Gastrocnemius medialis (tissue), 4 donors: Measurements from ENCODE around the gene LY9. TPM values are rescaled to one million over a fixed set of nuclear protein-coding genes. Genes with fewer than 3 reads are reported as not detected.

ENCODE experiments used
- ATAC-seq, 2 donors: fragments of 150-250 bp; one replicate each; pipeline ENCODE4 v1.9.1; 2016
- DNase-seq, 2 donors: peaks; one replicate each; pipeline ENCODE4 v3.0.0-alpha.2; 2019
- H3K27ac ChIP-seq, 4 donors: fragments of 200-600 bp; sonication (generic); 1 replicate in 1 of 4; 2 replicates in 3 of 4; pipeline ENCODE4 v1.5.1; 2016 to 2018; ENCODE audit warnings: mild to moderate bottlenecking in 2 of 4, moderate library complexity in 1 of 4
- H3K27me3 ChIP-seq, 3 donors: fragments of 200-600 bp; sonication (generic) in 2 of 3; 1 replicate in 1 of 3; 2 replicates in 2 of 3; pipeline versions ENCODE4 v1.5.1 to v1.6.0; 2016 to 2019; ENCODE audit warnings: mild to moderate bottlenecking in 1 of 3, moderate library complexity in 1 of 3
- H3K36me3 ChIP-seq, 2 donors: fragments of 200-600 bp; sonication (generic) in 1 of 2; one replicate each; pipeline ENCODE4 v1.5.1; 2017 to 2018
- H3K4me1 ChIP-seq, 2 donors: fragments of 200-600 bp; sonication (generic) in 1 of 2; one replicate each; pipeline ENCODE4 v1.5.1; 2016 to 2017; ENCODE audit warnings: mild to moderate bottlenecking in 2 of 2
- H3K4me3 ChIP-seq, 4 donors: fragments of 200-600 bp; sonication (generic) in 3 of 4; 1 replicate in 1 of 4; 2 replicates in 3 of 4; pipeline ENCODE4 v1.5.1; 2016 to 2019; ENCODE audit warnings: mild to moderate bottlenecking in 2 of 4
- H3K9me3 ChIP-seq, 3 donors: fragments of 200-600 bp; sonication (generic) in 2 of 3; 1 replicate in 1 of 3; 2 replicates in 2 of 3; pipeline ENCODE4 v1.5.1; 2016 to 2019
- CTCF ChIP-seq, 5 experiments: fragments of 450-650 bp in 3 of 5; fragments of 200-600 bp in 2 of 5; sonication (generic) in 2 of 5; IDR thresholded peaks in 4 of 5; conservative IDR thresholded peaks in 1 of 5; 1 replicate in 4 of 5; 2 replicates in 1 of 5; pipeline ENCODE4 v1.5.1; 2016 to 2019; ENCODE audit warnings: antibody characterized with exemption in 5 of 5, mild to moderate bottlenecking in 3 of 5, moderate library complexity in 3 of 5
- POLR2A ChIP-seq, 2 donors: fragments of 450-650 bp; IDR thresholded peaks; one replicate each; pipeline ENCODE4 v1.6.1; 2017; ENCODE audit warnings: antibody characterized with exemption in 2 of 2, mild to moderate bottlenecking in 2 of 2, moderate library complexity in 2 of 2
- in situ Hi-C, 4 donors: fragments of 200-750 bp; cut with MboI; loops; one replicate each; pipeline versions ENCODE4 v1.15.0 to v1.8.0; 2017; ENCODE audit warnings: low sequenced_read_pairs in 4 of 4
- intact Hi-C: fragments of 100-400 bp; cut with DNase I; formaldehyde crosslinking; loops from one replicate; pipeline ENCODE4 v1.15.1; 2023; ENCODE audit warnings: low total_unique reads
- total RNA-seq, 4 donors: library from RNA; depleted of rRNA; stranded (reverse); fragments of >200 nt; gene quantifications; one replicate each; pipeline versions ENCODE4 v1.1.0 to v1.2.3, GENCODE V29; 2016

The LY9 gene
- total RNA-seq, 4 donors from 2014 or later: not detected

- in situ Hi-C loops: no loop called here
- DNase-seq (no peak), ATAC-seq (no peak)
- no peaks in the 10 kb centered on the region for H3K9me3 ChIP-seq
- H3K27ac ChIP-seq: no peak overlapping the region
- intact Hi-C loops: no loop called here
- H3K4me1 ChIP-seq: no peaks in the 10 kb centered on the region
- H3K4me3 ChIP-seq: no peak overlapping the region
- TF ChIP-seq CTCF (IDR thresholded peaks at IDR 0.05 in 4 of 5, conservative IDR thresholded peaks at IDR 0.05 in 1 of 5) (no peak), POLR2A (IDR thresholded peaks at IDR 0.05) (no peak)
- no peaks in the 10 kb centered on the region for H3K36me3 ChIP-seq
- no peaks in the 10 kb centered on the region for H3K27me3 ChIP-seq
Observed at GRCh38 chr1:160748878-160749269, 47.1 kb upstream of the LY9 start.

GRCh38 chr1:160750608-160751007, 45.4 kb upstream of the LY9 start:
- in situ Hi-C loops: no loop called here
- Histone ChIP-seq H3K9me3 (no peaks in the 10 kb centered on the region), H3K36me3 (no peaks in the 10 kb centered on the region), H3K27ac (no peak overlapping the region), H3K4me3 (no peak overlapping the region), H3K4me1 (no peaks in the 10 kb centered on the region), H3K27me3 (no peaks in the 10 kb centered on the region)
- no peak for DNase-seq
- no peak for TF ChIP-seq CTCF (IDR thresholded peaks at IDR 0.05 in 4 of 5, conservative IDR thresholded peaks at IDR 0.05 in 1 of 5)
- TF ChIP-seq POLR2A (IDR thresholded peaks at IDR 0.05): no peak
- no peak for ATAC-seq
- intact Hi-C loops: no loop called here

GRCh38 chr1:160752406-160752805, 43.6 kb upstream of the LY9 start:
- no peaks in the 10 kb centered on the region for H3K36me3 ChIP-seq
- no peaks in the 10 kb centered on the region for H3K27me3 ChIP-seq
- TF ChIP-seq CTCF (IDR thresholded peaks at IDR 0.05 in 4 of 5, conservative IDR thresholded peaks at IDR 0.05 in 1 of 5): no peak
- TF ChIP-seq POLR2A (IDR thresholded peaks at IDR 0.05): no peak
- ATAC-seq: no peak
- H3K27ac ChIP-seq: no peak overlapping the region
- intact Hi-C loops: no loop called here
- H3K9me3 ChIP-seq: no peaks in the 10 kb centered on the region
- H3K4me3 ChIP-seq: no peak overlapping the region
- no peaks in the 10 kb centered on the region for H3K4me1 ChIP-seq
- in situ Hi-C loops: no loop called here
- DNase-seq: no peak

DNA sequence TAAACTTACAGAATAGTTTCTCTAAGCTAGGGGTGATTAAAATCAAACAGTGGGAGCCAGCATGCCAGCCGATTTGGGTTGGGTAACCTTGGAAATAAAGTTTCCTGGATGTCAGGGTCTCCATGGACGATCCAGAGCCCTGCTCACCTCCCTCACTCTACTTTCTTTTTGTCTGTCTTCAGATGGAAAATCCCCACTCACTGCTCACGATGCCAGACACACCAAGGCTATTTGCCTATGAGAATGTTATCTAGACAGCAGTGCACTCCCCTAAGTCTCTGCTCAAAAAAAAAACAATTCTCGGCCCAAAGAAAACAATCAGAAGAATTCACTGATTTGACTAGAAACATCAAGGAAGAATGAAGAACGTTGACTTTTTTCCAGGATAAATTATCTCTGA, 43.0 kb upstream of the LY9 start:
- Histone ChIP-seq H3K4me3 (no peak overlapping the region), H3K27me3 (no peaks in the 10 kb centered on the region), H3K27ac (no peak overlapping the region), H3K4me1 (no peaks in the 10 kb centered on the region), H3K36me3 (no peaks in the 10 kb centered on the region), H3K9me3 (no peaks in the 10 kb centered on the region)
- DNase-seq: no peak
- TF ChIP-seq CTCF (IDR thresholded peaks at IDR 0.05 in 4 of 5, conservative IDR thresholded peaks at IDR 0.05 in 1 of 5): no peak
- no peak for TF ChIP-seq POLR2A (IDR thresholded peaks at IDR 0.05)
- intact Hi-C loops: no loop called here
- in situ Hi-C loops: no loop called here
- no peak for ATAC-seq

- H3K4me3 ChIP-seq: no peak overlapping the region
- no peak overlapping the region for H3K27ac ChIP-seq
- H3K36me3 ChIP-seq: no peaks in the 10 kb centered on the region
- H3K27me3 ChIP-seq: no peaks in the 10 kb centered on the region
- in situ Hi-C loops: no loop called here
- intact Hi-C loops: no loop called here
- ATAC-seq (no peak), DNase-seq (no peak)
- H3K9me3 ChIP-seq: no peaks in the 10 kb centered on the region
- no peaks in the 10 kb centered on the region for H3K4me1 ChIP-seq
- TF ChIP-seq CTCF (IDR thresholded peaks at IDR 0.05 in 4 of 5, conservative IDR thresholded peaks at IDR 0.05 in 1 of 5): no peak
- no peak for TF ChIP-seq POLR2A (IDR thresholded peaks at IDR 0.05)
Observed at GRCh38 chr1:160753594-160753993, 42.4 kb upstream of the LY9 start.
